PC-3 (cell line): Measurements from ENCODE around the gene MLKL. TPM values are rescaled to one million over a fixed set of nuclear protein-coding genes. Genes with fewer than 3 reads are reported as not detected.

Experiments
- ATAC-seq: fragments of 200-7000 bp; cut with Tn5 transposase; 2 replicates; pipeline ENCODE4 v1.9.1; 2020; ENCODE audit warnings: mild to moderate bottlenecking, moderate library complexity
- BruUV-seq: library from RNA; stranded (reverse); fragments of 400-500 nt; replicated peaks from 2 replicates; lab custom pipeline; 2021; lab: Mats Ljungman, UMichigan
- CTCF ChIA-PET: fragments of 300-600 bp; sonication (Branson Sonifier 250); formaldehyde crosslinking; loops from one replicate; lab custom pipeline; 2022; ENCODE audit warnings: antibody characterized with exemption; lab: Charles Lee
- POLR2A ChIA-PET: fragments of 300-600 bp; sonication (Branson Sonifier 250); formaldehyde crosslinking; loops from one replicate; lab custom pipeline; 2022; ENCODE audit warnings: antibody characterized with exemption; ENCODE audit not compliant: unreplicated experiment; lab: Charles Lee
- DNase-seq: peaks from one replicate; pipeline ENCODE4 v3.0.0-alpha.2; 2015
- H2AFZ ChIP-seq: fragments of 300-600 bp; sonication (generic); 2 replicates; pipeline ENCODE4 v1.6.0; 2016; ENCODE audit warnings: antibody characterized with exemption, low read length
- H3F3A ChIP-seq: fragments of 300-600 bp; sonication (generic); one replicate; pipeline ENCODE4 v1.6.0; 2017; ENCODE audit warnings: antibody characterized with exemption, low read length, control low read depth, mild to moderate bottlenecking; ENCODE audit not compliant: unreplicated experiment
- H3K27ac ChIP-seq: fragments of 300-600 bp; sonication (generic); 2 replicates; pipeline ENCODE4 v1.5.1; 2016; ENCODE audit warnings: mild to moderate bottlenecking, low read length
- H3K27me3 ChIP-seq: fragments of 300-600 bp; sonication (generic); 2 replicates; pipeline ENCODE4 v1.6.1; 2016; ENCODE audit warnings: low read length, mixed read lengths
- H3K36me3 ChIP-seq: fragments of 300-600 bp; sonication (generic); 2 replicates; pipeline ENCODE4 v1.6.1; 2016; ENCODE audit warnings: low read depth, mixed run types, low read length, mixed read lengths
- H3K4me1 ChIP-seq: fragments of 300-600 bp; sonication (generic); 2 replicates; pipeline ENCODE4 v1.5.1; 2016; ENCODE audit warnings: low read length; ENCODE audit not compliant: insufficient read depth
- H3K4me2 ChIP-seq: fragments of 300-600 bp; sonication (generic); 2 replicates; pipeline ENCODE4 v1.6.0; 2016; ENCODE audit warnings: low read length
- H3K4me3 ChIP-seq: fragments of 300-600 bp; sonication (generic); 2 replicates; pipeline ENCODE4 v1.5.1; 2016; ENCODE audit warnings: mild to moderate bottlenecking, low read length, mixed read lengths
- H3K79me2 ChIP-seq: fragments of 300-600 bp; sonication (generic); 2 replicates; pipeline ENCODE4 v1.6.1; 2017; ENCODE audit warnings: low read length, mixed read lengths
- H3K9ac ChIP-seq: fragments of 300-600 bp; sonication (generic); 2 replicates; pipeline ENCODE4 v1.6.0; 2016; ENCODE audit warnings: mild to moderate bottlenecking, low read length
- H3K9me2 ChIP-seq: fragments of 300-600 bp; sonication (generic); replicated peaks from 2 replicates; pipeline ENCODE4 v1.6.1; 2016; ENCODE audit warnings: mixed run types, low read length, mixed read lengths
- H3K9me3 ChIP-seq: fragments of 300-600 bp; sonication (generic); 2 replicates; pipeline ENCODE4 v1.6.1; 2016; ENCODE audit warnings: low read length, mixed read lengths
- H4K20me1 ChIP-seq: fragments of 300-600 bp; sonication (generic); 2 replicates; pipeline ENCODE4 v1.6.1; 2016; ENCODE audit warnings: low read length, mixed read lengths
- CTCF ChIP-seq: fragments of 300-600 bp; sonication (generic); conservative IDR thresholded peaks from 2 replicates; pipeline ENCODE4 v1.5.1; 2017; ENCODE audit warnings: antibody characterized with exemption, low read depth, mild to moderate bottlenecking, low read length
- EZH2 ChIP-seq: fragments of 300-600 bp; sonication (generic); IDR thresholded peaks from one replicate; pipeline ENCODE4 v1.6.1; 2017; ENCODE audit warnings: antibody characterized with exemption, mild to moderate bottlenecking, low read length; ENCODE audit not compliant: unreplicated experiment
- EZH2phosphoT487 ChIP-seq: fragments of 300-600 bp; sonication (generic); IDR thresholded peaks from 2 replicates; pipeline ENCODE4 v1.6.1; 2018; ENCODE audit warnings: mild to moderate bottlenecking, antibody characterized with exemption, low read length, borderline replicate concordance
- intact Hi-C: fragments of 100-400 bp; cut with micrococcal nuclease; formaldehyde crosslinking; loops from 2 replicates; pipeline ENCODE4 v1.9.0; 2023
- total RNA-seq: library from RNA; depleted of rRNA; stranded (reverse); fragments of >200 nt; gene quantifications from 2 replicates; pipeline ENCODE4 v1.2.3, GENCODE V29; 2014

The MLKL gene
- total RNA-seq, 1 experiment from 2014 or later: 30.9 TPM

GRCh38 chr16:74626741-74627416, 73.8 kb downstream of the MLKL start:
- Histone ChIP-seq H3F3A (peaks cover 3% of the 10 kb centered on the region), H3K9ac (no peak overlapping the region), H3K9me2 (no peaks in the 10 kb centered on the region), H2AFZ (no peak overlapping the region), H3K4me2 (no peak overlapping the region), H3K4me3 (no peak overlapping the region), H3K9me3 (no peaks in the 10 kb centered on the region), H3K27ac (no peak overlapping the region), H3K4me1 (no peaks in the 10 kb centered on the region), H4K20me1 (peaks cover 7% of the 10 kb centered on the region; the same call in 1 of the 2 replicates), H3K79me2 (no peaks in the 10 kb centered on the region), H3K27me3 (no peaks in the 10 kb centered on the region), H3K36me3 (peaks cover 70% of the 10 kb centered on the region)
- CTCF ChIA-PET: no interaction called here
- POLR2A ChIA-PET: no interaction called here
- no peak for ATAC-seq
- no peak for TF ChIP-seq CTCF
- no peak for TF ChIP-seq EZH2phosphoT487
- TF ChIP-seq EZH2: no peak
- DNase-seq: no peak
- intact Hi-C loops: loop anchor here (10.0 kb wide), 1 partner anchor 182 kb away; no protein-coding TSS in a partner anchor
- no TSS peak for BruUV-seq

GRCh38 chr16:74625500-74626350, 74.9 kb downstream of the MLKL start:
- Histone ChIP-seq H3F3A (peaks cover 3% of the 10 kb centered on the region), H3K79me2 (no peaks in the 10 kb centered on the region), H3K36me3 (peaks cover 63% of the 10 kb centered on the region), H3K4me3 (no peak overlapping the region), H3K4me2 (no peak overlapping the region), H3K27ac (no peak overlapping the region), H3K27me3 (no peaks in the 10 kb centered on the region), H3K4me1 (no peaks in the 10 kb centered on the region), H3K9me2 (no peaks in the 10 kb centered on the region), H3K9ac (no peak overlapping the region), H3K9me3 (no peaks in the 10 kb centered on the region), H4K20me1 (peaks cover 7% of the 10 kb centered on the region; the same call in 1 of the 2 replicates), H2AFZ (no peak overlapping the region)
- TF ChIP-seq EZH2 (no peak), CTCF (no peak), EZH2phosphoT487 (no peak)
- ChIA-PET CTCF (no interaction called here), POLR2A (no interaction called here)
- DNase-seq: no peak
- ATAC-seq: no peak
- intact Hi-C loops: loop anchor here (10.0 kb wide), 1 partner anchor 181 kb away; no protein-coding TSS in a partner anchor
- BruUV-seq: no TSS peak
